ENCODE results near the gene MMP3.

MMP3 gene

DNA sequence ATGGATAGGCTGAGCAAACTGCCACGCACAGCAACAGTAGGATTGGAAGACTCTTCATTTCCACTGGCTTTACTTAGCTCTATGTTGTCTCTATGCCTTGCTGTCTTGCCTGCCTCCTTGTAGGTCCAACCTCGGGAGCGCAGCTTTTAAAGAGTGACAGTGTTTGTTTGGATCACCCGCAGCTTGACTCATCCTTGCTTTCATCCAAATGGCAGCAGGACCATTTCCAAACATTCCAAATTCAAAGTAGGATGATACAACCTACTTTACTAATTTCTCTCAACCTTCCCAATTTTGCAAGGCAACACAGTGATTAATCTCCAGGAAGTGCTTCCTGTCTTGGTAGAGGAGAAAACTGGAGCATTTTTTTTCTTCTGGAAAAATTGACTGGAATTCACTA, at the start of gene MMP3:
TSS of gene MMP3 (minus strand) at position 121 of the 400 bp plus-strand sequence. CDS start at position 58, 63 bp downstream.
- TF ChIP-seq, protein P1, sequence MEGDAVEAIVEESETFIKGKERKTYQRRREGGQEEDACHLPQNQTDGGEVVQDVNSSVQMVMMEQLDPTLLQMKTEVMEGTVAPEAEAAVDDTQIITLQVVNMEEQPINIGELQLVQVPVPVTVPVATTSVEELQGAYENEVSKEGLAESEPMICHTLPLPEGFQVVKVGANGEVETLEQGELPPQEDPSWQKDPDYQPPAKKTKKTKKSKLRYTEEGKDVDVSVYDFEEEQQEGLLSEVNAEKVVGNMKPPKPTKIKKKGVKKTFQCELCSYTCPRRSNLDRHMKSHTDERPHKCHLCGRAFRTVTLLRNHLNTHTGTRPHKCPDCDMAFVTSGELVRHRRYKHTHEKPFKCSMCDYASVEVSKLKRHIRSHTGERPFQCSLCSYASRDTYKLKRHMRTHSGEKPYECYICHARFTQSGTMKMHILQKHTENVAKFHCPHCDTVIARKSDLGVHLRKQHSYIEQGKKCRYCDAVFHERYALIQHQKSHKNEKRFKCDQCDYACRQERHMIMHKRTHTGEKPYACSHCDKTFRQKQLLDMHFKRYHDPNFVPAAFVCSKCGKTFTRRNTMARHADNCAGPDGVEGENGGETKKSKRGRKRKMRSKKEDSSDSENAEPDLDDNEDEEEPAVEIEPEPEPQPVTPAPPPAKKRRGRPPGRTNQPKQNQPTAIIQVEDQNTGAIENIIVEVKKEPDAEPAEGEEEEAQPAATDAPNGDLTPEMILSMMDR (IDR thresholded peaks at IDR 0.05; ENCODE audit: low read depth, low read length) = no peak
- peak in 1 of 2 donors; percentile 6 for DNase-seq (ENCODE audit: low read depth in 2 of 2)
- H3K4me3 ChIP-seq (replicated peaks in 1 of 2; ENCODE audit: low read depth in 2 of 2, low read length in 2 of 2) = no peak within 1 kb of the TSS

DNA sequence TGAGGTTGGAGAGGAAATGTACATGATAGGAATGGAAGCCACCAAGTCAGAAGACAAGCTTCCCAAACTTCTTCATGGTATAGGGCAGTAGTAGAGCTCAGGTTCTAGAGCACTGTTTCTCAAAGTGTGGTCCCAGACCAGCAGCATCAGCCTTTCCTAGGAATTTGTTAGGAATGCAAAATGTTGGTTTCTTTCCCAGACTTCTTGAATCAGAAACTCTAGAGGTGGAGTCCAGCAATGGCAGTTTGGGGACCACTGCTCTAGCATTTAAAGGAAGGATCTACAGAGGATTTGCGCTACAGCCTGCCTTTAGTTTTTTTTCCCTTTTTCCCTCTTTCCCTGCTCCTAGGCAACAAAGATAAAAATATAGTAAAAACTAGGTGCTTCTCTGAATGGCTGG, 48.3 kb upstream of the MMP3 start:
- TF ChIP-seq, protein P1 (IDR thresholded peaks at IDR 0.05; ENCODE audit: low read depth, low read length) = no peak
- no peak for DNase-seq (ENCODE audit: low read depth in 2 of 2)

DNA sequence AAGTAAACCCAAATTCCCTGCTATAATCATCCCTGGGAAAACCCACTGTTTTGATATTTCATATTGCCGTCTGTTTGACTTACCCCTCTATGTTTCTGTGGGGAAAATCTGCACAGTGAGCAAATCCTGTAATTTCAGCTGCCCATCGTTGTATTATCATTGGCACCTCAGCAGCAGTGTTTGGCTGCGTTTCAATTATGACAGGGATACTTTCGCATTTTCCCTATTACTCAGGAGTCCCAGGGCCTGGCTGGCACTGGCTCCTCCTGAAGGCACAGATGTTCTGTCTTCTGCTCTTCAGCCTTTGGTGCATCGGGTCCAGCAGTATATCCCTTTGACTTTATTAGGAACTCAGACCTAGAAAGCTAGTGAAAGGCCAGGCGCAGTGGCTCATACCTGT, 43.6 kb upstream of the MMP3 start:
- no peak overlapping the region for H3K4me3 ChIP-seq (replicated peaks in 1 of 2; ENCODE audit: low read depth in 2 of 2, low read length in 2 of 2)
- peak in 1 of 2 donors; percentile 32 for DNase-seq (ENCODE audit: low read depth in 2 of 2)
- TF ChIP-seq, protein P1 (IDR thresholded peaks at IDR 0.05; ENCODE audit: low read depth, low read length) = no peak

More for the DNA sequence above, 48.3 kb upstream of the MMP3 start:
- H3K4me3 ChIP-seq (replicated peaks in 1 of 2; ENCODE audit: low read depth in 2 of 2, low read length in 2 of 2) = no peak overlapping the region

DNA sequence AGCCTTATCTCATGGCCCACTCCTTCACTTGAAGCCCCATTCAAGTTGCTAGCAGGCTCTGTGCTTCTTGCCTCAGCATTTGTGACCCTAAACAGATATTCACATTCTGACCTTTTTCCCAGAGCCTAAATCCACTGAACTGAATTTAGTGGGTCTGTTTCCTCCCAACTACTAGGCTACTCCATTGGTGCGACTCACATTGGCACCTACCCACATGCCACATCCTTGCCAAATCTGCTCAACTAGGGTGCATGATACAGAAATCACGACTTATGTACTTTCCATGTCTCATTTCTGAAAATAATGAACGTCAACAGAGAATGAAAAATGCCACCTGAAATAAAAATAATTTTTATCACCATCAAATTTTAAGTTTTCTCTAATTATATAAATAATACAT, 39.7 kb upstream of the MMP3 start:
- peak in 1 of 2 donors; percentile 8 for DNase-seq (ENCODE audit: low read depth in 2 of 2)
- H3K4me3 ChIP-seq (replicated peaks in 1 of 2; ENCODE audit: low read depth in 2 of 2, low read length in 2 of 2) = no peak overlapping the region
- TF ChIP-seq, protein P1 (IDR thresholded peaks at IDR 0.05; ENCODE audit: low read depth, low read length) = no peak

DNA sequence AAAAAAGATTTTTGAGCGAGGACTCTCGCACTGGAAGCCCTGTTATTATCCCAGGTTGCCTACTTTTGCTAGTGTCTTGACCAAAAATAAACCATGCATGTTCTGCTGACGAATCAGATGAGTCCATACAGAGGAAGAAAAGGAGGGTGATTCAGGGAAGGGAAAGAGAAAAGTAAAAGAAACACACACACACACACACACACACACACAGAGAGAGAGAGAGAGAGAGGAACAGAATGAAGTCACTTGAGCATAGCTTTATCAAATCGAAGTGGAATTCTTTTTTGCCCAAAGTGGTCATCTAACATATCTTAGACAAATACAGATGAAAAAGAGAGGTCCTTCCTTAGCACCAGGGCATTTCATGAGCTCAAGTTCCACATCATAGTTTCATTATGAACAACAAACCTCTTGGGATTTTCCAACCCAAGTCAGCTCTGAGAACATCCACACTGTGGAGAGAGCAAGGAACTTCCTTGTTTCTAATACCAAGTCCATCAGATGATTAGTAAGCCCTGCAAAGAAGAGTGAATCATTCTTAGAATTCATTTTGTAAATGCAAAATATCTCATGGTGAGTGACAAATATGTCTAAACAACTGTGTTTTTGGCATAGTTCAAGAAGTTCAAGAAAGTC, 39.1 kb upstream of the MMP3 start:
- peak in 1 of 2 donors; percentile 89 for DNase-seq (ENCODE audit: low read depth in 2 of 2)
- H3K4me3 ChIP-seq (replicated peaks in 1 of 2; ENCODE audit: low read depth in 2 of 2, low read length in 2 of 2) = no peak overlapping the region
- TF ChIP-seq, protein P1 (IDR thresholded peaks at IDR 0.05; ENCODE audit: low read depth, low read length) = no peak

DNA sequence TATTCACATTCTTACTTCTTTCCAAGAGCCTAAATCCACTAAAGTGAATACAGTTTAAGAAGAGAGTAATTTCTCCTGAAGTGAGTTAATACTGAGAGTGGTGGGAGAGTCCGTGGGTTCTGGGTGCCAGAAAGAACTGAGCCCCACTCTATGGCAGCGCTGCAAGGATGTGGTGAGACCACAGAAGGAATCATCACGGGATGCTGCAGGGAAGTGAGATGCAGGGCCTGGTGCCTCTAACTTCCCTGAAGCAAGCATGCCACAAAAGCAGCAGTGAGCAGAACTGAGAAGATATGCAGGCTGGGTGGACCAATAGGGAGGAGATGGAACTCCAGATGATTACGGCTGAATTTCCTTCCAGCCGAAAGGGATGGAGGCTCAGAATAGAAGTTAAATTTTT, 36.4 kb upstream of the MMP3 start:
- no peak overlapping the region for H3K4me3 ChIP-seq (replicated peaks in 1 of 2; ENCODE audit: low read depth in 2 of 2, low read length in 2 of 2)
- DNase-seq (ENCODE audit: low read depth in 2 of 2) = no peak
- TF ChIP-seq, protein P1 (IDR thresholded peaks at IDR 0.05; ENCODE audit: low read depth, low read length) = no peak

DNA sequence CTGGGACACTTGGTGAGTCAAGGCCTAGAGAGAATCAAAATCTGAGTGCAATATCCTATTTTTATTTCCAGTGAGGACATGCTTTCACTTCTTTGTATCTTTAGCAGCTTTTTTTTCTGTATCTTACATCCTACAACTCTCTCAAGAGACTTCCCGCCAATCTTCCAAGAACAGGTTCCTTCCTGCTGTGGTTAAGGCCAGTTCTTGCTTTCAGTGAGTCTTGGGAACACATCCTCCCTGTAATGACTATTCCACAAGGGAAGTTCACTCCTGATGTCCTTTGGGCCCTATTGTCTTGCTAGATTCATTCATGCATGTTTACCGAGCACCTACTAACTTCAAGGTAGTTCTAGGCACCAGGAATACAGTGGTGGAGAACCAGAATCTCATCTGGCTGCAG, 35.2 kb upstream of the MMP3 start:
- DNase-seq (ENCODE audit: low read depth in 2 of 2) = no peak
- TF ChIP-seq, protein P1 (IDR thresholded peaks at IDR 0.05; ENCODE audit: low read depth, low read length) = no peak
- no peak overlapping the region for H3K4me3 ChIP-seq (replicated peaks in 1 of 2; ENCODE audit: low read depth in 2 of 2, low read length in 2 of 2)

All from cardiac fibroblast (primary cell).